ENCODE results near the gene KRTAP10-5.
A peak's percentile ranks its signal among the peaks of the same experiment; 100 is the strongest.
"Not testable (repeated sequence)": the region's sequence is repeated elsewhere in the genome, so short reads cannot be mapped to it uniquely, and the experiment has no call there.

Gene KRTAP10-5

GRCh38 chr21:44580231-44580821 lies at the start of gene KRTAP10-5:
Gene KRTAP10-5 (minus strand): TSS chr21:44580604. CDS start chr21:44580578, 26 bp downstream.
- DNase-seq = not testable (repeated sequence)

GRCh38 chr21:44628707-44629391 lies 48.4 kb upstream of the KRTAP10-5 start:
- DNase-seq = no peak

GRCh38 chr21:44627831-44628233 lies 47.4 kb upstream of the KRTAP10-5 start:
- DNase-seq = not testable (repeated sequence)

- not testable (repeated sequence) for DNase-seq
Observed at GRCh38 chr21:44627181-44627822, 46.9 kb upstream of the KRTAP10-5 start.

GRCh38 chr21:44626673-44627143 lies 46.3 kb upstream of the KRTAP10-5 start, which contains the start of gene KRTAP10-9:
Gene KRTAP10-9 (plus strand): TSS chr21:44627093. CDS start chr21:44627172, 79 bp downstream.
- no peak for DNase-seq

GRCh38 chr21:44626262-44626661 lies 45.9 kb upstream of the KRTAP10-5 start:
- peak; percentile 42 for DNase-seq

- DNase-seq = no peak
Observed at GRCh38 chr21:44625756-44626155, 45.4 kb upstream of the KRTAP10-5 start.

GRCh38 chr21:44623575-44623974 lies 43.2 kb upstream of the KRTAP10-5 start:
- no peak for DNase-seq

GRCh38 chr21:44619886-44620285 lies 39.5 kb upstream of the KRTAP10-5 start:
- no peak for DNase-seq

GRCh38 chr21:44618909-44619308 lies 38.5 kb upstream of the KRTAP10-5 start:
- DNase-seq = peak; percentile 74

- no peak for DNase-seq
Observed at GRCh38 chr21:44618504-44618903, 38.1 kb upstream of the KRTAP10-5 start.

GRCh38 chr21:44617071-44617501 lies 36.7 kb upstream of the KRTAP10-5 start:
- DNase-seq = no peak

- no peak for DNase-seq
Observed at GRCh38 chr21:44616591-44616926, 36.2 kb upstream of the KRTAP10-5 start.

GRCh38 chr21:44615911-44616590 lies 35.6 kb upstream of the KRTAP10-5 start:
- no peak for DNase-seq

- no peak for DNase-seq
Observed at GRCh38 chr21:44615466-44615865, 35.1 kb upstream of the KRTAP10-5 start.

GRCh38 chr21:44614961-44615391 lies 34.6 kb upstream of the KRTAP10-5 start:
- no peak for DNase-seq

GRCh38 chr21:44614161-44614631 lies 33.8 kb upstream of the KRTAP10-5 start:
- DNase-seq = no peak

- DNase-seq = no peak
Observed at GRCh38 chr21:44613386-44614155, 33.2 kb upstream of the KRTAP10-5 start.

GRCh38 chr21:44612669-44613229 lies 32.3 kb upstream of the KRTAP10-5 start:
- DNase-seq = no peak

- no peak for DNase-seq
Observed at GRCh38 chr21:44612029-44612486, 31.7 kb upstream of the KRTAP10-5 start, which contains the start of gene KRTAP10-8. Gene KRTAP10-8 (plus strand): TSS chr21:44612079. CDS start chr21:44612101, 22 bp downstream.

GRCh38 chr21:44611551-44611950 lies 31.1 kb upstream of the KRTAP10-5 start:
- DNase-seq = no peak
